ENCODE data around the gene MAPK7.

The MAPK7 gene

DNA sequence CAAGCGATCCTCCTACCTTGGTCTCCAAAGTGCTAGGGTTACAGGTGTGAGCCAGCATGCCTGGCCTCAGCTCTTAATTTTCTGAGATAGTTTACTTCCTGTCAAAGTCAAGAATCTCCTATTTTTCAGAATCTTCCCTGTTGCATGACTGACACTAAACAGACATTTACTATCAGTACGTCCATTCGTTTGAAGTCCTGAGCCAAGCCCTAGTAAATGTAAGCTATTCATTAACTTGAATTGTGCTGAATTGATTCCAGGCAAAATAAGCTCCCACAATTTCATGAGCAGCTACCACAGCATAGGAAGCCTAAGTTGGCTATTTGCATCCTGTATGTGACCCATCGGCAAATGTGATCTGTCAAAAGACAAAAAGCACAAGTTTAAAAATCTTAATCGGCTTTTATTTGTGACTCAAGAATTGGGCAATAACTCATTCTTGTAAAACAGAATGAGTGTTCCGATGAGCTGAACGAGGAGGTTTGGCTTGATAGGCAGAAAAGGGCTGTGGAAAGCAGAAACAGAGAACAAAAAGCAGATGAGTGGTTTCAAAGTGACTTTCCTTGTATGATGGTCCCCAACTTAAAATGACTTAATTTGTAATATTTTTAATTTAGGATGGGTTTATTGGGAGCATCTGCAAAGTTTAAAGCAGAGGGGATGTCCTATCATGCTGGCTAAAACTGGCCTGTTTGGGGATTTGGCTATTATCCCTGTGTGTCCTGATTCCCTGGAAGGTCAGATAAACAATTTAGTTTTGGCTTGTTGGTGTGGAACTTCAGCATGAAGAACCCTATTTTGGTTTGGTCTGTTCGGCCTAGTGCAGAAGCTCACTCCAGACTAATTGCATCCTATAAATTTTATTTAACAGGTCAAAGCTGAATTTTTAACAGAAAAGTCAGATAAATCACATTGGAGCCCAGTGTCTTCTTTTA, 46.9 kb downstream of the MAPK7 start:
- no peak for DNase-seq

DNA sequence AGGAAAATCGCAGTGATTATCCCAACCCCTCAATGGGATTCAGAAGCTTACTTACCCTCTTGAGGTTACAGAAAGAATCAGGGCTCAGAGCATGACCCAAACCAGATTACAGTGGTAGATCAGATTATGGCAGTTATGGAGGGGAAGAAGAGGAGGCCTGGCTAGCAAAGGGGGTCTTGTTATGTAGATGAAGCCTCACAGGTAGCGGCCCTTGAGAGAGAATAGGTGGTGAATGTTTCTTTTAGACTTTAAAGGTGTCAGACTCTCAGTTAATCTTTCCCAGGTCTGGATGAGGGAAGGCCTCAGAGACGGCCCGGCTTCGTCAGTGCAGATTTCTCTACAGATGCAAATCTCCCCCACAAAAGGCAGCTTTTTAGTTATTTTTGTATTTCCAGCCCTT, 48.3 kb downstream of the MAPK7 start:
- DNase-seq: no peak

DNA sequence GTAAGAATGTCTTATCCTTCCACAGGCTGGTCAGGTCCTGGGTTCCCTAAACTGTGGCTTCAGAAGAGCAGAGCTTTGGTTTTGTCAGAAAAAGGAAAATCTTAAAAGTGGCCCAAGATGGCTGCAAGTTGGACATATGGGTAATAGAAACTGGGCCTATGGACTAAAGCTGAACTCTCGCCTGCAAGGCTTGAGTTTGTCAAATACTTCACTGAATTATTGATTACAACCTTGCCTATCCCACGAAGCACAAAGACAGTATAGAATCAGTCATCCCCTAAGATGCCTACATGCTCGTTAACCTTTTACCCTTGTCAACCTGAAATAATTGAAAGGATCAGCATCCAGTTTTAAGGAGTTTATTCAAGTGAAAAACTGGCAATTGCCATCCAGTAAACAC, 53.4 kb downstream of the MAPK7 start:
- DNase-seq: no peak

All from CD4-positive, alpha-beta T cell treated with Interferon gamma for 1 hour (primary cell).